Nucleus accumbens (tissue), 56 donors: ENCODE measurements around the gene GALNT14.
"Not testable (repeated sequence)": the region's sequence is repeated elsewhere in the genome, so short reads cannot be mapped to it uniquely, and the experiment has no call there.

Source experiments
- DNase-seq, 56 donors: peaks; one replicate each; lab custom pipeline; 2025; lab: John Stamatoyannopoulos, UW

Gene GALNT14

DNA sequence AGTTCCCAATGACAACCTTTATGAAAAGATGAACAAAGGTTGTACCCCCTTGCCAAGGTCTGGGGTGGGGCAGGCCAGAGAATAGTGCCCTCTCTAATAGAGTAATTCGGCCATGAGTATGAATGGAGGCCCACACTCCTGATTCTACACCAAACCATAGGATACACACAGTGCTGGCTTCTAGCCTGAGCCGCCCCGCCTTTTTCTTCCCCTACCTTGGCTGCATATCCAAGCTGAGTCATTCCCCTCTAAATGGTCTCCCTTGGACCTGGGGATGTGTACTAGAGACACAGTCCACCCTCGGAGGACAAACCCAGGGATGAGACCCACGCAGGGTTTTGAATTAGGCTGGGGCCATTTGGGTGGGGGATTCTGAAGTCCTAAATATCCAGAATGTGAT, 223.8 kb downstream of the GALNT14 start:
- no peak for DNase-seq

DNA sequence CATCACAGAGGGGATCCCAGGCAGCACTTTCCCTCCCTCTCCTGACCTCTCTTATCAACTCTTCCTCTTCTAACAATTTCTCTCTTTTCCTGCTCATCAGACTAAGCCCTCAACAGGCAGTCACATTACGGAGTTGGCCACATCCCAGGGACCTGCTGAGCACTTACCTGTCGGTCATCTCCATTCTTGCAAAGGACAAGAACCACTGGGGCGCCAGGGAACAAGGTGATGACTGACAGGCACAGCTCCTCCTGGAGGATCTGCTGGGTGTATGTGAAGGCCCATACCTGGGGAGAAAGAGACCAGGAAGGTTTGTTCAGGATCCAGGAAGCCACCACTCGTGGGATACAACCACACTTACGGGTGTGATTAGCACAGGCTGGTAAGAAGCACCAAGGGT, 226.2 kb downstream of the GALNT14 start:
- DNase-seq, result no peak

DNA sequence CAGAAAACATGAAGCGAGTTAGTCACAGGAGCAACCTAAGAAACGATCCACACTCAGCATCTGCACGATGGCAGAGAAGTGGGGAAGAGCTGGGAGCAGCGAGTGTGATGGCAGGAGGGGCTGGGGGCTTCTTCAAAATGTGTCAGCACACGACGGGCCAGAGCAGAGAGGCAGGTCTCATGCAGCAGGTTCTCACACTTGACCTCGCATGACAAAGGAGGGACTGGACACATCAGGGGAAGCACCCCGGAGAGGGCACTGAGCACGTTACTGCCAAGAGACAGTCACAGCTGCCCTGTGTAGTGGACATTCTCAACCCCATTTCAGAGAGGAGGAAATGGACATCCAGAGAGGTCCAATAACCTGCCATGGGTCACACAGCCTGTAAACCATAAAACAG, 226.9 kb downstream of the GALNT14 start:
- DNase-seq, result no peak

DNA sequence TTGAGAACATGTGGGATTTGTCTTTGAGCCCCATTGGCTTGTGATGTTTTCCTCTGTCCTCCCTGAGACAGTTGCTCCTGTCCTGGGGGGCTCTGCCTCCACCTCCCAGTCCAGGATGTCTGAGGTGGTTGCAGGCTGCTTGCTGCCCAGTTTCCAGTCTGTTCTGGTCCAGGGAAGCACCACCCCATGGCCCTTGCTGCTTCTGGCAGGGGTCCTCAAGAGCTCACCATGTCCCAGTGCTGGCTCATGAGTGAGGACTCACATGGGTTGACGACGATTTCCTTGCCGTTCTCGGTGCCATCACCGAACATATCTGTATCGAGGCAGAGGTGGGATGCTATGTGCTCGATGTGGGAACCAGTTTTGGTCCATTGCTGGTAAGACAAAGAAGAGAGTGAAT, 227.6 kb downstream of the GALNT14 start:
- DNase-seq, result no peak

DNA sequence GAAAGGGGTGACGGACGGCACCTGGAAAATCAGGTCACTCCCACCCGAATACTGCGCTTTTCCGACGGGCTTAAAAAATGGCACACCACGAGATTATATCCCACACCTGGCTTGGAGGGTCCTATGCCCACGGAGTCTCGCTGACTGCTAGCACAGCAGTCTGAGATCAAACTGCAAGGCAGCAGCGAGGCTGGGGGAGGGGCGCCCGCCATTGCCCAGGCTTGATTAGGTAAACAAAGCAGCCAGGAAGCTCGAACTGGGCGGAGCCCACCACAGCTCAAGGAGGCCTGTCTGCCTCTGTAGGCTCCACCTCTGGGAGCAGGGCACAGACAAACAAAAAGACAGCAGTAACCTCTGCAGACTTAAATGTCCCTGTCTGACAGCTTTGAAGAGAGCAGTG, 233.8 kb downstream of the GALNT14 start:
- not testable (repeated sequence) for DNase-seq

DNA sequence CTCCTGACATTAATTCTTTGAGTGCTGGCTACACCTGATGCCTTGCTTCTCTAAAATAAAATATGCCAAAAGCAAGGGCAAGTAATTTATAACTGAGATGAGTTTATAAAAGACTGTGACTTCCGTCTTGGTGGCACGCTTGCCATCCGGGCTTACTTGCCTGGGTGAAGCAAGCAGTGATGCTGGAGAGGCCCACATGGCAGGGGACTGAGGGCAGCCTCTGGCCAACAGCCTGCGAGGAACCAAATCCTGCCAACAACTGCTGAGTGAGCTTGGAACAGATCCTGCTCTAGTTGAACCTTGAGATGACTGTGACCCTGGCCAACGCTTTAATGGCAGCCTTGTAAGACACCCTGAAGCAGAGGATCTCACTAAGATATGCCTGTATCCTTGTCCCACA, 234.9 kb downstream of the GALNT14 start:
- no peak for DNase-seq

DNA sequence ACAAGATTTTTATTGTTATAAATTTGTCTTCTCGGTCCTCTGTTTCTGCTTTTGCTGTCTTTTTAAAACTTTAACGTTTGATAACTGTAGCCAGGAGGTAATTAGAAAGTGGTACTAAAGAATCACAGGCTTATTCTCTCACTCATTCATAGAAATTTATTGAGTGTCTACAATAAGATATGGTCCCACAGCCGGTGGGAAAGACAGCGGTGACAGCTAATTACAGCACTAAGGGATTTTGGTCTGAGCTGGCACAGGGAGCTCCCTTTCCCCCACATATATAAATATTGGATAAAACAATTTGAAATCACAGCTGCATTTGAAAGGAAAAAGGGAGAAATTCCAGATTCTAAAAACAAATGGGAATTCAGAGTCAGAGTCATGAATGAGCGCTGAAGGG, 237.9 kb downstream of the GALNT14 start:
- no peak for DNase-seq

DNA sequence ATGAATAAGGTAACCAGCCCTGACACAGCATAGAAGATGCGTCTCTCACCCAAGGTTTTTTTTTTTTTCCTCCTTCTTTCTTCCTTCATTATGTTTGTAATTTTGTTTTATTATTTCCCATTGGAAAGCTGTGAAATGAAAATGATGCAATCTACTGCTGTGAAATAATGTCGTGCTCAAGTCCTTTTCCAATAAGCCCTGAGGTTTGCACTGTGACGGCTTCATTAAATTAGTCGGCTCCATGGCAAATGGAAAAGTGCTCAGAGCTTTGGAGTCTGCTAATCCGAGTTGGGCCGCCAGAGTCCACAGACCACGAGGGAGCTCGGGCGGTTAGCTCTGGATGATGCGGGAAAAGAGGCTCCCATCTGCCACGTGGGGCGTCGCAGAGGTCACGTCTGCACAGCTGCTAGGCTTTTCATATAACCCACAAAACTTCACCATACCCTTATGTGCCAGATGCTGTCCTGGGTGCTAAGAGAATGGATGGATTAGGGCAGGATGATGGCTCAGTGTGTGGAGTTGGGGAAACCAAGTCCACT, 238.7 kb downstream of the GALNT14 start:
- no peak for DNase-seq

DNA sequence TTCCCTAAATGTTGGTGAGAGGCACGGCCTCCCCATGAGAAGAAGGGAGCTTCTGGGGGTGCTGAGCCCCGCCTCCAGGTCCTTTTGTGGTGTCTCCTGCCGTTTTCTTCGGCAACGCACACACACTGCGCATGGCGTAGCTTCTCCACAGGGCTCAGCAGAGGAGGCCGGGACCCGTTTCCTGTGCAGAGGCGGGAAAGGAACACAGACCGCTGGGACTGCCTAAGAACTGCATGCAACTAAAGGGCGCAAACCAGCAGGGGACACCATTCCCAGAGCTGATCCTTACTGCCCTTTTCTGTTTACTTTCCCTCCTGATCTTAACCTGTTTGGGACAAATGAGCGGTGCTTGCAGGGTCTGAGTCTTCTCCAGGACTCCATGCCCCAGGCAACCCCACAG, 240.7 kb downstream of the GALNT14 start:
- DNase-seq, result no peak

DNA sequence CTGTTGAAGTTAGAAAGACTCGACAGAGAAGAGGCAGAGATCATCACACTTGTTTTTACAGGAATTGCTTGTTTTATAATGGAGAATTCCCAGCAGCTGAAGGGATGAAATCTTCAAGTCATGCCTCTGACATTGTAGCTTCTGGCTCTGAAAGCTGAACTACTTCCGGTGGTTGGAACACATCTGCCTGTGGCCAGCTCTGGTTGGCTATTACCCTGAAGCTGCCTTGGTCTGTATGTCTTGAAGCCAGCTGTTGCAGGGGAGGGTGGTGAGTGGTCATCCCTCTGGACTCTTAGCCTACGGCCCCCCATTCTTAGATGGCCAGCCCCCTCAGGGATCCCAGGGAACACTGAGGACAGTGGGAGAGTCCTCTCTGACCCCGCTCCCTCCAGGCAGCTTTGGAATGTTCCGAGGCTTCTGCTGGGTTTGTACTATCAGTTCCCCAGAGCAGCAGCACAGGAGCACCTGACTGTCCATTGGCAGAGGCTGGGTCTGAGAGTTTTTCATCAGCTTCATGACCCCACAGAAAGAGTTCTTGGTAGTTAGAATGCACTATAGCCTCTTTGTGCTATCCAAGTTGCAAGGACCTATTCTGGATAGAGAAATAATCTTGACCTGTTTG, 243.6 kb downstream of the GALNT14 start:
- DNase-seq, result no peak

DNA sequence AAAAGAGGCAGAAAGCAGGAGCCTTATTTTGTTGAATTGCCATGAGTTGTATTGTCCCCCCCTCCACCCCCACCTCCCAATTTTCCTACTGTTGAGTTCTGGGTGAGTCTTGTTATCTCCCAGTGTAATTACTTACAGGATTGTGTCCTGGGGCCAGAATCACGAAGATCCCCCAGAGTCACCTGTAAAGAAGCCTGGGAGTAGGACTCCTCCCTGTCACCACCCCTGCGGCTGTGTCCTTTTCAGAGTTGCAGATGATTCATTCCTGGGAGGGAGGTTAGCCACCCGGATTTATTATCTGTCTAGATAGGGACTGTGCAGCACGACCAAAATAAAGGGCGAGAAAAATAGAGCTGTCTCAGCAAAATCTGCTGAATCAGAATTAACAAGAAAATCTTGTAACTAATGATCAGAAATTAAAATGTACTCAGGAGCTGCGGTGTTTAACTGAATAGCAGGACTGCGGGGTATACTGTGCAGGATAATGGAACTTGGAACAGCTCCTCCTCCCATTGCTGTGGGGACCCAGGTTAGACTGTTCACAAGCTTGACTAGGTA, 249.3 kb downstream of the GALNT14 start:
- no peak for DNase-seq

DNA sequence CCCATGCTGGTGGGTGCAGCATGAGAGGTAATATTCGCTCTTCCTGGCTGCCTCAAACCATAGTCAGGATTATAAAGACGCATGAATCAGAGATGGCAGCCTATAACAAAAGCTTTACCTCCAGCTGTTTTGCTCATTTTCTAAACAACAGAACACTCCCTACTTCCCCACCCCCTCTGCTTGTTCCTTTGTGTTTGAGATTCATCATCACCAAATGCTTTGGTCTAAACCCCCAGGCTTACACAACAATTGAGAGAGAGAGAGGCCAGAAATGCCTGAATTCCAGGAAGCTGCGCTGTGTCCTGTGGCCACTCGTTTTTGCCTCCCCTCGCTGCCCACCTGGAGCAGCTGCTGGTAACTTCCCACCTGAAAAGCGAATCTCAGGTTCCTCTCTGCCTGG, 252.2 kb downstream of the GALNT14 start:
- DNase-seq, result no peak

DNA sequence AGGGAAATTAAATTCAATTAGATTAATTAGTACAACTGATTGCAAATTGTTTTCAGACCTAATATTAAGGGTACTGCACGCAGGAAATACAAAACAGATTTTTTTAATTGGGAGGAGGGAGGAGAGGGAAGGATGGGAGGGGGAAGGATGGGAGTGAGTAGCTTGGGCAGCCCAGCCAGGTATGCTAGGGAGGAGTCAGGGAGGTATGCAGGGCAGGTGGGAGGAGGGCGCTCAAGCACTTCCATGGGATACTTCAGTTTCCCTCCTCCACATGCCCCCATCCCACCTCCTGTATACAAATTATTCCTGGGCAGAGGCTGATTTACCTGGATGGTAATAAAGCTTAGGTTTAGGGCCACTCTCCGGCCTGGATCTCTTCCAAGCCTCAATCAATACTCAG, 254.4 kb downstream of the GALNT14 start:
- no peak for DNase-seq

DNA sequence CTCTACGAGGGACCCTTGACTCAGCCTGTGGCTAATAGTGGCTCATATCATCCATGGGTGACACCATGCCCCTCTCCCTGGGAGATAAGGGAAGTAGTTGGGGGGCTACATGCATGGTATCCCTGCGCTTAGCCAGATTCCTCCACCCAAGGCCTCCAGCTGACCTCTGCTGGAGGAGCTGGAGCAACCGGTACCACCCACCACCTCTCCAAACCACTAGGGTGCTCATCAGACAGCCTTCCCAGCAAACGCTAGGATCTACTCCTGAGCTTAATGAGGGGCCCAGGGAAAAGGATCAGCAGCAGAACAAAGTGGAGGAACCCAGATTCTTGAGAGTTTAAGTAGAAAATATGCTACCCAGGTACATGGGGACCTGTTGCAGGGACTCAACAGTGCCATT, 255.1 kb downstream of the GALNT14 start:
- no peak for DNase-seq

DNA sequence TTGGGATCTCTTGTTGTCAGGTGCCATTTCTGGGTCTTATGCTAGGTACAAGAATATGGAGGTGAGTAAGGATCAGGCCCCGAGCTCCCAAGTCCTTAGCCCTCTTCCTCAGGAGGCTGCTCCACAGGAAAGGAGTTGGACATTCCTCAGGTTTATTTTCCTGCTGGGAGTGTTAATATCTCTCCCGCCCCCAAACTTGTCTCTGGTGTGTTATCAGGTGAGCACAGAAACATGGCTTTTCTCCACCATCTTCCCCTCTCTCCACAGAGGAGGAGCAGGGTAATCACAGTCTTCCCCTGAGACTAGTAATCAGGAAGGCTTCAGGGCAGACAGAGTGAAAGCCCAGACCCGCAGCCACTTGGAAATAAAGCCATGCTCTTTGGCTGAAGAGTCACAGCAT, 257.7 kb downstream of the GALNT14 start:
- DNase-seq, result no peak

DNA sequence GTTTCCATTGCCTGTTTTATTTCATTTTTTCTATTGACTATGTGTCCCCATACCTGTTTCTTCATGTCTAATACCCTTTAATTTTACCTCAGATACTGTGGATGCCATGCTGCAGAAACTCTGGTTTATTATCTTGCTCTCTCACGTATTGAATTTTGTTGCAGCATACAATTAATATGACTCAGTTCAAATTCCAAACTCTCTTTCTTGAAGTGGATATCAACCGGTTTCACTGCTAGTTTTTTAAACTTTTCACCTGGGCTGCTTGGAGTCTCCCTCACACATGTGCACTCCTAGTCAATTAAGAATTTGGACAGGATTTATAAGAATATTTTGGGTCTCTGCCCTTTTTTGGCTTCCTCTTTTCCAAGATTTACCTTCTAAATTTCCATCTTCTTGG, 260.4 kb downstream of the GALNT14 start:
- DNase-seq, result no peak

DNA sequence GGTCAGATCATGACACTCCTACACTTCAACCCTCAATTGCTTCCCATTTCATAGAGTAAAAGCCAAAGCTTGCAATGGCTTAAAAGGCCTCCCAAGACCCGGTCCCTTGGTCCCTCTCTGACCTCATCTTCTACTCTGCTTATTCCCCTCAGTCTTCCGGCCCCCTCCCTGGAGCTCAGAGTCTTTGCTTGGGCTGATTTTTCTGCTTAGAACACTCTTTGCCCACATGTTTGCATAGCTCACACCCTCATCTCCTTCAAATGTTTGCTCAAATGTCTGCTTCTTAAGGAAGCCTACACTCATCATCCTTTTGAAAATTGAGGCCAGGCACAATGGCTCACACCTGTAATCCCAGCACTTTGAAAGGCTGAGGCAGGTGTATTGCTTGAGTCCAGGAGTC, 265.4 kb downstream of the GALNT14 start:
- DNase-seq, result no peak

DNA sequence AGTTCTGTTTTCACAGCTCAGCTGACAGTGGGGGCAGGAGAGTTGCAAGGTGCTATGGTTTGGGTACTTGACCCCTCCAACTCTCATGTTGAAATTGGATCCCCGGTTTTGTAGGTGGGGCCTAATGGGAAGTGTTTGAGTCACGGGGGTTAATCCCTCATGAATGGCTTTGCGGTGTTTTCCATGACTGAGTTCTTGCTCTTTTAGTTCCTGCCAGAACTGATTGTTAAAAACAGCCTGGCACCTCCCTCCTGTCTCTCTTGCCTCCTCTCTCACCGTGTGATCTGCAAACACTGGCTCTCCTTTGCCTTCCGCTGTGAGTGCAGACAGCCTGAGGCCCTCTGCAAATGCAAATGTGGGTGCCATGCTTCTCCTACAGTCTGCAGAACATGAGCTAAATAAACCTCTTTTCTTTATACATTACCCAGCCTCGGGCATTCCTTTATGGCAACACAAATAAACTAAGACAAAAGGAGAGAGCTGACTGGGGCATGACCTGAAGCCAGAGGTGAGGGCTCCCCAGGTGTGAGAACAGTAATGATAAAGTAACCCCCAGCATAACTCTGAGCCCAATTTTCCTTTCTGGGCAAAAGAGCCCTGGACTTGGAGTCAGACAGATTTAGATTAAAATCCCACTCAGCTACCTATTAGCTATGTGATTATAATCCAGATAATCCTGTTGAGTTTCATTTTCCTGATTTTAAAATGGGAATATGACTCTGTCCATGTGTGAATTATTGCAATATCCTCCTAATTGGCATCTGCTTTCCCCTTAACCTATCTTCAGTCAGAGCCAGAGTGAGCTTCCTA, 266.1 kb downstream of the GALNT14 start:
- no peak for DNase-seq

DNA sequence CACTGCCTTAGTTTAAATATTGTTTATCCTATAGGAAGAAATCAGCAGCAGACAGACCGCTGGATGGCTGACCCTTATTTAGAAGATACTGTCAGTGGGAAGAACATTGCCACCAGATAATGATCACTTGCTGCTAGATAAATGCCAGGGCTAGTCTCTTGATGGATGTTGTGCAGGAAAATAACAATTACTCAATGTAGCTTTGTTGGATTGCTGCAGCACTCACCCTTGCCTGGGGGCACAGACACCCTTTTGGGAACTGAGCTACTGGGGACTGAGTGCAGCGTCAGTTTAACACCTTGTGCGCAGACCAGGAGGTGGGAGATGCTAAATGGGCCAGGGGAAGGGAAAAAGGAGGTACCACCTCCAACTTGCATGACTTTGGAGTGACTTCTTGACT, 266.8 kb downstream of the GALNT14 start:
- DNase-seq, result no peak

DNA sequence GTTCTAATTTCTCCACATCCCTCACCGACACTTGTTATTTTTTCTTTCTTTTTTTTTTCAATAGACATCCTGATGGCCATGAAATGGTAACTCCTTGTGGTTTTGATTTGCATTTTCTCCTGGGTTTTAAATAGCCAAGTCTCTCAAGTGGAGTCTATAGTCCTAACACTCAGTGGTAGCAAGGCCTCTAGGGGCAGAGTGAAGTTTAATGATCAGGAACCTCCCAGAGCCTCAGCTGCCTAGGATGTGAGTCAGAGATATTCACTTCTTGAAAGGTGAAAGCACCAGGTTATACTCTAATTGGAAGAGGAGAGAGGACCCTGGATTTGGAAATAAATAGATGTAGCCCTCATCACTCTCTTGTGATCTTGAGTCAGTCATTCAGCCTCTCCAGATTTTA, 268.3 kb downstream of the GALNT14 start:
- no peak for DNase-seq

DNA sequence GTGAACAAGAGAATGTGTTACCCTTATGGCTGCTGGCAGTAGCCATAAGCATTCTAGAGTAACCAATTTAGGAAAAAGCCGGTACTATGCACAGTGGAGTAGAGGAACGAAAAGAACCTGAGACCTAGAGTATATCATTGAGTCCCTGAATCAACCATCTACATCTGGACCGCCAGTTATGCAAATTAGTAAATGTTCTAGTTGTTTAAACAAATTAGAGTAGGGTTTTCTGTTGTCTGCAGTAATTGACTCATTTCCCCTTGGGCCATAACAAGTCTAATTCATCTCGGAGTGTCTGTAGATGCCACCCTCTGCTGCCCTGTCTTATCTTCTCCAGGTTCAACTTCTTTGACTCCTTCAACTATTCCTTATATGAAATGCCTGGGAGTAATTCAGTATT, 270.9 kb downstream of the GALNT14 start:
- DNase-seq, result no peak

DNA sequence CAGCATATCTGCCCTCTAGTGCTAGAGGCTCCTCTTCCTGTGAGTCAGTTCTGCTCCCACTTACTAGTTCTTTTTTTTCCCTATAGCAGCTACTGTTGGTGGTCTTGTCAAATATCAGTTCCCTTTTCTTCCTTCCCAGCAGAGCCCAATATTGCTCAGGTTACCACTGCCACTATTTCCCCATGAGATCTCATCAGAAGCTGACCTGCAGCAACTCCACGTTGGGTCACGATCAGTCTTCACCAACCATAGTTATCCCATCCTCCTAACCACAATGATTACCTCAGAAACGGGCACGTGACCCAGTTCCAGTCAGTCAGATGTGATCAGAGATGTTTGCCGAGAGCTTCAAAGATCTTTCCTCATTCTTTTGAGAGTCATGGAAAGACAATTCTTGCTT, 271.3 kb downstream of the GALNT14 start:
- no peak for DNase-seq
